GM19328 (cell line): ENCODE results near the gene MYBPHL.

ENCODE experiments used
- ATAC-seq: cut with Tn5 transposase; IDR thresholded peaks from one replicate; pipeline ENCODE4 v1.9.1; 2021; ENCODE audit warnings: mild to moderate bottlenecking, moderate library complexity; ENCODE audit not compliant: unreplicated experiment

MYBPHL gene

DNA sequence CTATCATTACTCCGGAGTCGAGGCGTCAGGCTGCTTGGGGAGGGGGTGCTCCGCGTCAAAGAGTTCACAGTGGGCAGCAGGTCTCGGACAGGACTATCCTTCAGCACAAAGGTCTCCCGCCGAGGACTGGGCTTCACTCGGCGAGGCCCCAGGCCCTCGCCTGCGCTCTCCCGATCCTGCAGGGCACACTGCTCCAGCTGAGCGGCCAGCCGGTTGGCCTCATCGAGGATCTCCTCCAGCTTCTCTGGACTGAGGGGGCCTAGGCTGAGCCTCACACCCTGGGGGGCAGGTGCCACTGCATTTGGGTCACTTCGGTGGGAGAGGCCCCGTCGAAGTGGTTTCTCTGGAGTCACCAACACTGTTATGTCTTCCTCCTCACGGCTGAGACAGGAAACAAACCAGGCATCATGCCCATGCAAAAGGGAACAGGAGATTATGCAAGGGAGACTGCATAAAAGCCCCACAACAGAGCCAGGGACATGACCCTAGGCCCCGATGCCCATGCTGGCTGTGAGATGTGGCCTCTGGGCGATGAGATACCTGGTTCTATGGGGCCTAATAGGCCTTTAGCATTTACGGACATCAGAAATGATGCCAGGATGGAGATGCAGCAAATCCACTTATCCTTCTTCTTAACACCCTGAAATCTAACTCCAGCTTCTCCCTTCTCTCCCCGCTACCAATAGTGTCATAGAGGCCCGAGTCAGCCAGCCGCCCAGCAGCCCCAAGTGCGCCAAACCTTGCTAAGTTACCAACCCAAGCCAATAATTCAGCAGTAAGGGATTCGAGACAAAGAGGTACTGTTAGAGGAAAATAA lies 24.9 kb downstream of the MYBPHL start:
- no peak for ATAC-seq

- ATAC-seq = no peak
These were observed 25.9 kb downstream of the MYBPHL start for GRCh38 chr1:109280862-109281261.

DNA sequence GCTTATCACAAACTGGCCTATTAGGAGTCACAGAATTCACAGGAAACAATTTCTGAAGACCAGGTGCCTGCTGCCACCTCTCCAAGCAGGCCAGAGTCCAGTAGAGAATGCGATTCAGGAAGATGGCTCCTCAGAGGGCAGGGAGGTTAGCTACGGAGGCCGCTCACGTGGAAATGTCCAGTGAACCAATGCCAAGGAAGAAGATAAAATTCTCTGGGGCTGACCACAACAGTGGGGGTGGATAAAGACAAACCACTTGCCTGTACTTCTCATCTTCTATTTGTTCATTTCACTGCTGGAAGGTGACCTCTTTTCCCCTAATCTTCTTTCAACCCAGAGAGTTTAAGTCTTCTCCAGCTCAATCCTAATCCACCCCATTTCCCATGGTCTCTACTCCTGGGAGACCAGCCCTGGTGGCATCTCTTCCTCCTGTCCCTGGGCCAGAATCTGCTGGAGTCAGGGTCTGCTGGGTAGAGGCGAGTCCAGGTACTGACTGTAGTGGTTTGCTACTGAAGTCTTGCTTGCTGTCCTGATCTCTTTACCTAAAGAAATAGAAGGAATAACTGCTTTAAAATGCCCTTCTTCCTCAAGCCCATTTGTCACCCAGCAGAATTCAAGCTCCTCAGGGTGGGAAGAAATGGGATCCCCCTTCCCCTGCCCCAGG lies 27.1 kb downstream of the MYBPHL start:
- no peak for ATAC-seq

GRCh38 chr1:109277434-109278204 lies 29.2 kb downstream of the MYBPHL start:
- peak; percentile 70 for ATAC-seq

DNA sequence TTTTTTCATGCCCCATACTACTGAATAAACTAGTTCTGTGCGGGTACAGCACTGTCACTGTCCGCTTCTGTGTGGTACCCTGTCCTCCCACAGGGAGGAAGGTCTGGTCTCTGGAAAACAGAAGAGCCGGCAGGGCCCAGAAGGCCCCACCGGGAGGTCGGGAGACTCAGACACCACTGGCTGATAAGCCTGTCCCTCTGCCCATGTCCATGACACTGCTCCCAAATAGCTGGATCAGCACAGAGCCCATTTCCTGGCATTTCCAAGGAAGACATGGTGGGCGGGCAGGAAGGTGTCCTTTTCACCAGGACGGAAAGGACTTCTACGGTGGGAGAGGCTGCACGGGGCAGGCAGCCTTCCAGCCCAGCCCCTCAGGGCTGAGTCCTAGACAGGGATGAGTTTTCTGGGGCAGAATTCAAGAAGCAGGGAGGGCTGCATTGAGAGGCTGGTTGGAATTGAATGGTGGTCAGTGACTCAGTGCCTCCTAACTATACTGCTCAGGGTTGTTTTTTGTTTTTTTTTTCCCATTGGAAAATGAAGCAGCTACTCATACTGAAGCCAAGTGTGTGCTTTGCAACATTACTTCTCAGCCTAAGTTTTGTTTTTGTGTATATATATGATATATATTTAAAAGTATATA lies 31.0 kb downstream of the MYBPHL start:
- ATAC-seq = no peak

DNA sequence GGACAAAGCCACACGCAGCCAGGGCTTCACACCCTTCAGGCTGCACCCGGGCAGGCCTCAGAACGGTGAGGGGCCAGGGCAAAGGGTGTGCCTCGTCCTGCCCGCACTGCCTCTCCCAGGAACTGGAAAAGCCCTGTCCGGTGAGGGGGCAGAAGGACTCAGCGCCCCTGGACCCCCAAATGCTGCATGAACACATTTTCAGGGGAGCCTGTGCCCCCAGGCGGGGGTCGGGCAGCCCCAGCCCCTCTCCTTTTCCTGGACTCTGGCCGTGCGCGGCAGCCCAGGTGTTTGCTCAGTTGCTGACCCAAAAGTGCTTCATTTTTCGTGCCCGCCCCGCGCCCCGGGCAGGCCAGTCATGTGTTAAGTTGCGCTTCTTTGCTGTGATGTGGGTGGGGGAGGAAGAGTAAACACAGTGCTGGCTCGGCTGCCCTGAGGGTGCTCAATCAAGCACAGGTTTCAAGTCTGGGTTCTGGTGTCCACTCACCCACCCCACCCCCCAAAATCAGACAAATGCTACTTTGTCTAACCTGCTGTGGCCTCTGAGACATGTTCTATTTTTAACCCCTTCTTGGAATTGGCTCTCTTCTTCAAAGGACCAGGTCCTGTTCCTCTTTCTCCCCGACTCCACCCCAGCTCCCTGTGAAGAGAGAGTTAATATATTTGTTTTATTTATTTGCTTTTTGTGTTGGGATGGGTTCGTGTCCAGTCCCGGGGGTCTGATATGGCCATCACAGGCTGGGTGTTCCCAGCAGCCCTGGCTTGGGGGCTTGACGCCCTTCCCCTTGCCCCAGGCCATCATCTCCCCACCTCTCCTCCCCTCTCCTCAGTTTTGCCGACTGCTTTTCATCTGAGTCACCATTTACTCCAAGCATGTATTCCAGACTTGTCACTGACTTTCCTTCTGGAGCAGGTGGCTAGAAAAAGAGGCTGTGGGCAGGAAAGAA lies 32.0 kb downstream of the MYBPHL start:
- no peak for ATAC-seq

DNA sequence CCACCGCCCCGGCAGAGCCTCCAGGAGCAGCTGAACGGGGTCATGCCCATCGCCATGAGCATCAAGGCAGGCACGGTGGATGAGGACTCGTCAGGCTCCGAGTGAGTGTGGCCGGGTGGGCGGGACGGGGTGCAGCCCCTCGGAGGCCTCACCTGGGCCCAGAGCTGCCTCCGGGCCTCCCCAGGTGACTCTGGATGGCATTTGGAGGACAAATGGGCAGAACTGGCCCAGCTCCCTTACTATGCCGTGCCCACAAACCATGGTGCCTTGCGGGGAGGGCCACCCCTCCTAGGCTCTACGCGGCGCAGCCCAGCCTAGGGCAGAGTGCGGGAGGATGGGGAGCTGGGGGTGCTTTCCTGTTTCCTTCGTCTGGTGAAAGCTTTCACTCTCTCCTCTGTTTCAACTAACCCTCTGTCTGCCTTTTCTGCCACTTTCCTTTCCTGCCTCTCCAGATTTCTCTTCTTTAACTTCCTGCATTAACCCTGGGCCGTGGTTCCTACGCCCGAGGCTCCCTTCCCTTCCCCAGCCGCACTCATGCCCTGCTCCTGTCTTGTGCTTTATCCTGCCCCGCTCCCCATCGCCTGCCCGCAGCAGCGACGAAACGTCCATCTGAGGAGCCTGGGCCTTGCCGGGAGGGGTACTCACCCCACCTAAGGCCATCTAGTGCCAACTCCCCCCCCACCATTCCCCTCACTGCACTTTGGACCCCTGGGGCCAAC lies 33.1 kb downstream of the MYBPHL start:
- ATAC-seq = no peak

- ATAC-seq = no peak
These were observed 33.8 kb downstream of the MYBPHL start for GRCh38 chr1:109272831-109273547.

- no peak for ATAC-seq
These were observed 34.6 kb downstream of the MYBPHL start for GRCh38 chr1:109272021-109272799.

DNA sequence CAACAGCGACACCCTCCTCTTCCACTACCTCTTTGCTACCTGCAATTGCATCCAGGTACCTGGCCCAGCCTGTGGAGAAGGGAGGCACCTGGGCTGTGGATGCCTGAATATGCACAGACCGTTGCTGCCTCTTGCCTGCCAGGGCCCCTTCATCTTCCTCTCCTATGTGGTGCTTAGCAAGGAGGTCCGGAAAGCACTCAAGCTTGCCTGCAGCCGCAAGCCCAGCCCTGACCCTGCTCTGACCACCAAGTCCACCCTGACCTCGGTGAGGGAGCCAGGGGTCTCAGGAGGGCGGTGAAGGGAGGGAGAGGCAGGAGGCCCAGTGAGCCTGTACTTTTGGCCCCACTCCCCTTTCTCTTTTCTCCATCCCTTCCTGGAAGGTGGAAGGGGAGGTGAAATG lies 35.4 kb downstream of the MYBPHL start:
- ATAC-seq = no peak

DNA sequence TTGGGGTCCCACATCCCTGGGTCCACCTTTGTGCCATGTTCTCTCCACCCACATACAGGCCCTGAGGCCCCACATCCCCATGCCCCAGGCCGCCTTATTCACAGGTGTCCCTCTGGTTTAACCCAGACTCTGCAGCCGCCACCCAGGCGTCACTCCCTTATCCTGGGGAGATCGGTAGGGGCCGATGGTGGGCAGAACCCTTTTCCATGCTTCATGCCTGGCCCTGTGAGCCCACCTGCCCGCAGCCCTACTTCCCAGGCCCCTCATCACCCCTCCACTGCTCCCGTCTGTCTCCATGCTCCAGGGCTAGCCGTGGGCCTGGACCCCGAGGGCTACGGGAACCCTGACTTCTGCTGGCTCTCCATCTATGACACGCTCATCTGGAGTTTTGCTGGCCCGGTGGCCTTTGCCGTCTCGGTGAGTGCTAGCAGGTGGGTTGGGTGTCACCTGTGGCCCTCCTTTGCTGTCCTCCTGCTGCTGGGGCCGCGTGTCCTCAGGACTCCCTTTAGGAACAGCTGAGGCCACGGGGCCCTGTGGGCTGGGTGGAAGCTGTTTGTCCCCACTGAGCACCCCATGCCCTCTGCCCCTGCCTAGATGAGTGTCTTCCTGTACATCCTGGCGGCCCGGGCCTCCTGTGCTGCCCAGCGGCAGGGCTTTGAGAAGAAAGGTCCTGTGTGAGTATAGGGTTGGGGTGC lies 36.0 kb downstream of the MYBPHL start:
- no peak for ATAC-seq

DNA sequence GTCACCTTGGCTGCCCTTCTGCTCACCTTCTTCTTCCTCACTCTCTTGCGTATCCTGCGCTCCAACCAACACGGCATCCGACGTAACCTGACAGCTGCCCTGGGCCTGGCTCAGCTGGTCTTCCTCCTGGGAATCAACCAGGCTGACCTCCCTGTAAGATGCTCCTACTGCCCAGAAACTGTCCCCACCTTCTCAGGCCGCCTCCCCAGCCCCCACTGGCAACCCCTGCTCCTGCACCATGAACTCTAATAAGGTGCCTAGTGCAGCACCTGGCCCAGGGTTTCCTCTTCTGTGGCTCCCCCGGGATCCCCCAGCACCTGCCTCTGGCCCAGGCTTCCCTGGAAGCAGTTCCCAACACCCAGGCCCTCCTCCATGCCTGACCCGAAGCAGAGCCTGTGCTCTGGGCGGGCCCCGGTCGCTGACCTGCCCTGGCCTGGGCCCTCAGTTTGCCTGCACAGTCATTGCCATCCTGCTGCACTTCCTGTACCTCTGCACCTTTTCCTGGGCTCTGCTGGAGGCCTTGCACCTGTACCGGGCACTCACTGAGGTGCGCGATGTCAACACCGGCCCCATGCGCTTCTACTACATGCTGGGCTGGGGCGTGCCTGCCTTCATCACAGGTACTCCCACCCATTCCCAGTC lies 36.7 kb downstream of the MYBPHL start:
- ATAC-seq = no peak

- ATAC-seq = no peak
These were observed 37.4 kb downstream of the MYBPHL start for GRCh38 chr1:109269212-109269980.

DNA sequence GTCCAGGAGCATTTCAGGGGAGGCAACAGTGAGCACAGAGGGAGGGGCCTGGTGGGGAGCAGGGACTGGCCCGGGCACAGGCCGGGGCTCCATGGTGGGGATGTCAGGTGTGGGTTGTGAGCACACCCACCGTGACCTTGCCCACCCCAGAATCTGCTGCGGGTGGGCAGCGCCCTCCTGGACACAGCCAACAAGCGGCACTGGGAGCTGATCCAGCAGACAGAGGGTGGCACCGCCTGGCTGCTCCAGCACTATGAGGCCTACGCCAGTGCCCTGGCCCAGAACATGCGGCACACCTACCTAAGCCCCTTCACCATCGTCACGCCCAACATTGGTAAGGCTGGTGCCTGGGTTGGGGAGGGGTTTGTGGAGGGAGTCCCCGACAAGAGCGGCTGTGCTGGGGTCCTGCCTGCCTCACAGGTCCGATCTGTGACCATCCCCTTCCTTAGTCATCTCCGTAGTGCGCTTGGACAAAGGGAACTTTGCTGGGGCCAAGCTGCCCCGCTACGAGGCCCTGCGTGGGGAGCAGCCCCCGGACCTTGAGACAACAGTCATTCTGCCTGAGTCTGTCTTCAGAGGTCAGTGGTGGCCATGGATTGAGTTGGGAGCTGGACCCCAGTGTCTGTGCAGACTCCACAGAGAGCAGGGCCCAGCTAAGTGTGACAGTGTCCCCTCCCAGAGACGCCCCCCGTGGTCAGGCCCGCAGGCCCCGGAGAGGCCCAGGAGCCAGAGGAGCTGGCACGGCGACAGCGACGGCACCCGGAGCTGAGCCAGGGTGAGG lies 38.2 kb downstream of the MYBPHL start:
- no peak for ATAC-seq

DNA sequence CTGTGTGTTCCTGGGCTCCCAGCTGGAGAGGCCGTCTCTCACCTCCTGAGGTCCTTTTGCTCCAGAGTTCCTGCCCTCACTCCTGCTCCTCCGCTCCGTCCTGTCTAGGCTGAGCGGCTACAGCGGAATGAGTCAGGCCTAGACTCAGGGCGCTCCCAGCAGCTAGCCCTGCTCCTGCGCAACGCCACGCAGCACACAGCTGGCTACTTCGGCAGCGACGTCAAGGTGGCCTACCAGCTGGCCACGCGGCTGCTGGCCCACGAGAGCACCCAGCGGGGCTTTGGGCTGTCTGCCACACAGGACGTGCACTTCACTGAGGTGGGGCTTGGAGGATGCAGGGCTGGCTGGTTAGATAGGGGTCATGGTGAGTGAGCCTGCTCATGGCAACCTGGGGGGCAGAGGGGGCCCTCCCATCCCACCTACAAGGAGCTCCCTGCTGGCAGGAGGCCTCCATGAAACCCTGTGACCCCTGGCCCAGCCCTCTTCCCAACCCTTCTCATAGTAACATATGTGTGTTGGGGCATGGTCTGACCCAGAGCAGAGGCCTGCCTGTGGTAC lies 39.0 kb downstream of the MYBPHL start:
- no peak for ATAC-seq
